Tibial nerve (tissue), 4 donors: Measurements from ENCODE around the gene ZFHX2.

ENCODE experiments used
- EP300 ChIP-seq, 2 donors: sonication (generic); formaldehyde crosslinking; IDR thresholded peaks; one replicate each; pipeline ENCODE4 v1.6.1; 2017; ENCODE audit warnings: antibody characterized with exemption in 2 of 2, mild to moderate bottlenecking in 1 of 2
- POLR2A ChIP-seq, 2 donors: fragments of 450-650 bp; IDR thresholded peaks; one replicate each; pipeline ENCODE4 v1.6.1; 2017; ENCODE audit warnings: antibody characterized with exemption in 2 of 2, mild to moderate bottlenecking in 2 of 2, moderate library complexity in 2 of 2
- TF ChIP-seq, protein P1 (sequence below), 5 experiments: fragments of 200-600 bp in 3 of 5; fragments of 450-650 bp in 2 of 5; sonication (generic) in 3 of 5; IDR thresholded peaks; one replicate each; pipeline ENCODE4 v1.5.1; 2016 to 2019; ENCODE audit warnings: antibody characterized with exemption in 5 of 5, mild to moderate bottlenecking in 3 of 5, moderate library complexity in 2 of 5

DNA sequence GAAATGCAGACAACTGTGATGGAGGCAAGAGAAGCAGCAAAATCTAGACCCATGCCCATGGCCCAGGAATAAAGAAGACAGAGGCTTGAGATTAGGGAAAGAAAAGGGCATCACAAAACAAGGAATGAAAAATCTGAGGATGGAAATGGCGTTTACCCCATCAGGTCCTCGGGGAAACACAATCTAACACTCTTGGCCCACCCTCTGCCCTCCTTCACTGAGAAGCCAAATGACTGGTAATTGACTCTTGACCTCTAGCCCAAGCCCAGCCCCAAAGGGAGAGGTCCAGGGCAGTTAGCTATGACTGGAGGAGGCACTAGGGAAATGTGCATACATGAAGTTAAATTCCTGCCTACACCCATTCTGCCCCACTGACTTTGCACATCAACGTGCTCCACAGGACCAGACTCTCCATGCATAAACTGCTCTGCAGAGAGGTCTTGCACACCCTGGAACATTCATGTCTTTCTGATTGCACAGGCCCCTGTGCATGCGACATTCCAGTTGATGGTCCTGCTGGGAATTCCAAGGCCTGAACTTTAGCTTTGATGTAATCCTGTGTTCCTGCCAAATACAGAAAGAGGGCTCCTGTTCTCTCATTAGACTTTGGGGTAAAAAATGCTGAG is 5.7 kb downstream of the ZFHX2 start:
- TF ChIP-seq, protein P1, sequence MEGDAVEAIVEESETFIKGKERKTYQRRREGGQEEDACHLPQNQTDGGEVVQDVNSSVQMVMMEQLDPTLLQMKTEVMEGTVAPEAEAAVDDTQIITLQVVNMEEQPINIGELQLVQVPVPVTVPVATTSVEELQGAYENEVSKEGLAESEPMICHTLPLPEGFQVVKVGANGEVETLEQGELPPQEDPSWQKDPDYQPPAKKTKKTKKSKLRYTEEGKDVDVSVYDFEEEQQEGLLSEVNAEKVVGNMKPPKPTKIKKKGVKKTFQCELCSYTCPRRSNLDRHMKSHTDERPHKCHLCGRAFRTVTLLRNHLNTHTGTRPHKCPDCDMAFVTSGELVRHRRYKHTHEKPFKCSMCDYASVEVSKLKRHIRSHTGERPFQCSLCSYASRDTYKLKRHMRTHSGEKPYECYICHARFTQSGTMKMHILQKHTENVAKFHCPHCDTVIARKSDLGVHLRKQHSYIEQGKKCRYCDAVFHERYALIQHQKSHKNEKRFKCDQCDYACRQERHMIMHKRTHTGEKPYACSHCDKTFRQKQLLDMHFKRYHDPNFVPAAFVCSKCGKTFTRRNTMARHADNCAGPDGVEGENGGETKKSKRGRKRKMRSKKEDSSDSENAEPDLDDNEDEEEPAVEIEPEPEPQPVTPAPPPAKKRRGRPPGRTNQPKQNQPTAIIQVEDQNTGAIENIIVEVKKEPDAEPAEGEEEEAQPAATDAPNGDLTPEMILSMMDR (IDR thresholded peaks at IDR 0.05), result no peak
- TF ChIP-seq POLR2A (IDR thresholded peaks at IDR 0.05), result no peak
- no peak for TF ChIP-seq EP300 (IDR thresholded peaks at IDR 0.05)
